Esophagus muscularis mucosa (tissue), 4 donors: ENCODE data around the gene SLC9A4. TPM values are rescaled to one million over a fixed set of nuclear protein-coding genes. Genes with fewer than 3 reads are reported as not detected.

ENCODE experiments used
- DNase-seq: peaks from one replicate; pipeline ENCODE4 v3.0.0-alpha.2; 2017; ENCODE audit errors: extremely low spot score
- H3K27ac ChIP-seq, 4 donors: fragments of 200-600 bp; sonication (generic); replicated peaks in 1 of 4; 1 replicate in 3 of 4; 2 replicates in 1 of 4; pipeline ENCODE4 v1.5.1; 2016 to 2019; ENCODE audit warnings: mild to moderate bottlenecking in 1 of 4
- H3K27me3 ChIP-seq, 4 donors: fragments of 200-600 bp; sonication (generic); one replicate each; pipeline versions ENCODE4 v1.5.1 to v1.6.0; 2016 to 2019
- H3K36me3 ChIP-seq, 4 donors: fragments of 200-600 bp; sonication (generic); one replicate each; pipeline ENCODE4 v1.5.1; 2016 to 2019
- H3K4me1 ChIP-seq, 4 donors: fragments of 200-600 bp; sonication (generic); one replicate each; pipeline ENCODE4 v1.5.1; 2016 to 2019
- H3K4me3 ChIP-seq, 4 donors: fragments of 200-600 bp; sonication (generic); 1 replicate in 2 of 4; 2 replicates in 2 of 4; pipeline ENCODE4 v1.5.1; 2016 to 2019; ENCODE audit warnings: mild to moderate bottlenecking in 4 of 4, moderate library complexity in 1 of 4
- H3K9me3 ChIP-seq, 4 donors: fragments of 200-600 bp; sonication (generic); 1 replicate in 3 of 4; 2 replicates in 1 of 4; pipeline ENCODE4 v1.5.1; 2016 to 2019
- CTCF ChIP-seq, 3 experiments: fragments of 200-600 bp in 2 of 3; fragments of 450-650 bp in 1 of 3; sonication (generic) in 2 of 3; IDR thresholded peaks; one replicate each; pipeline ENCODE4 v1.5.1; 2017 to 2019; ENCODE audit warnings: antibody characterized with exemption in 3 of 3, mild to moderate bottlenecking in 2 of 3, moderate library complexity in 1 of 3
- EP300 ChIP-seq: sonication (generic); formaldehyde crosslinking; IDR thresholded peaks from one replicate; pipeline ENCODE4 v1.6.1; 2017; ENCODE audit warnings: antibody characterized with exemption
- POLR2A ChIP-seq: fragments of 450-650 bp; IDR thresholded peaks from one replicate; pipeline ENCODE4 v1.6.1; 2017; ENCODE audit warnings: antibody characterized with exemption, moderate library complexity, mild to moderate bottlenecking, low read depth
- POLR2AphosphoS5 ChIP-seq, 2 donors: sonication (generic); formaldehyde crosslinking; IDR thresholded peaks; one replicate each; pipeline ENCODE4 v1.6.1; 2017; ENCODE audit warnings: antibody characterized with exemption in 2 of 2
- WGBS: methylation state at CpG from one replicate; pipeline ENCODE4 v1.1.5; 2018; 5-methylcytosine and 5-hydroxymethylcytosine counted together
- intact Hi-C: fragments of 100-400 bp; cut with DNase I; formaldehyde crosslinking; loops from one replicate; pipeline ENCODE4 v1.15.1; 2023
- total RNA-seq, 4 donors: library from RNA; depleted of rRNA; stranded (reverse); fragments of >200 nt; gene quantifications; one replicate each; pipeline versions ENCODE4 v1.1.0 to v1.2.1, GENCODE V29; 2016

Gene SLC9A4
- total RNA-seq, 4 donors from 2014 or later = not detected

- Histone ChIP-seq H3K9me3 (no peaks in the 10 kb centered on the region), H3K4me3 (no peak overlapping the region), H3K36me3 (no peaks in the 10 kb centered on the region), H3K4me1 (no peaks in the 10 kb centered on the region), H3K27ac (no peak overlapping the region), H3K27me3 (peaks cover 0 to 5% (median 0%) of the 10 kb centered on the region in 4 donors)
- no peak for TF ChIP-seq POLR2AphosphoS5 (IDR thresholded peaks at IDR 0.05)
- no peak for TF ChIP-seq CTCF (IDR thresholded peaks at IDR 0.05)
- no peak for TF ChIP-seq POLR2A
- TF ChIP-seq EP300 = no peak
- whole genome bisulfite sequencing = 60% methylated on average over 2 of the region's 2 CpGs
- no peak for DNase-seq
- intact Hi-C loops = no loop called here
Measured at GRCh38 chr2:102428573-102428972, 44.5 kb upstream of the SLC9A4 start.

GRCh38 chr2:102432386-102432785 is 40.6 kb upstream of the SLC9A4 start:
- H3K36me3 ChIP-seq = no peaks in the 10 kb centered on the region
- TF ChIP-seq CTCF (IDR thresholded peaks at IDR 0.05) (no peak), POLR2A (no peak), POLR2AphosphoS5 (IDR thresholded peaks at IDR 0.05) (no peak), EP300 (no peak)
- intact Hi-C loops = no loop called here
- peaks cover 0 to 7% (median 0%) of the 10 kb centered on the region in 4 donors for H3K27me3 ChIP-seq
- no peaks in the 10 kb centered on the region for H3K4me1 ChIP-seq
- 84% methylated on average over 2 of the region's 2 CpGs for WGBS
- no peak overlapping the region for H3K4me3 ChIP-seq
- H3K27ac ChIP-seq = no peak overlapping the region
- DNase-seq = no peak
- no peaks in the 10 kb centered on the region for H3K9me3 ChIP-seq

- intact Hi-C loops = no loop called here
- DNase-seq = peak; percentile 17
- Histone ChIP-seq H3K27me3 (peaks cover 0 to 13% (median 0%) of the 10 kb centered on the region in 4 donors), H3K9me3 (no peaks in the 10 kb centered on the region), H3K4me3 (no peak overlapping the region), H3K27ac (no peak overlapping the region), H3K36me3 (no peaks in the 10 kb centered on the region), H3K4me1 (no peaks in the 10 kb centered on the region)
- WGBS = 89% methylated on average over 4 of the region's 4 CpGs
- TF ChIP-seq CTCF (IDR thresholded peaks at IDR 0.05) (no peak), POLR2A (no peak), POLR2AphosphoS5 (IDR thresholded peaks at IDR 0.05) (no peak), EP300 (no peak)
Measured at GRCh38 chr2:102433973-102434654, 38.9 kb upstream of the SLC9A4 start.

GRCh38 chr2:102434655-102435381 is 38.2 kb upstream of the SLC9A4 start:
- TF ChIP-seq POLR2AphosphoS5 (IDR thresholded peaks at IDR 0.05) (no peak), CTCF (IDR thresholded peaks at IDR 0.05) (no peak), EP300 (no peak), POLR2A (no peak)
- H3K9me3 ChIP-seq = no peaks in the 10 kb centered on the region

More at GRCh38 chr2:102434655-102435381, 38.2 kb upstream of the SLC9A4 start:
- Histone ChIP-seq H3K27me3 (peaks cover 0 to 16% (median 0%) of the 10 kb centered on the region in 4 donors), H3K27ac (no peak overlapping the region), H3K4me3 (no peak overlapping the region), H3K36me3 (no peaks in the 10 kb centered on the region), H3K4me1 (no peaks in the 10 kb centered on the region)
- WGBS = 84% methylated on average over 2 of the region's 2 CpGs
- peak; percentile 26 for DNase-seq
- intact Hi-C loops = no loop called here
